ENCODE measurements around the gene GNG11. TPM values are rescaled to one million over a fixed set of nuclear protein-coding genes. Genes with fewer than 3 reads are reported as not detected.

GNG11 gene
- total and polyA plus RNA-seq, 2 of the 13 experiments (the other 11 are each of a cell fraction or from before 2014, with no cell fraction given) = not detected

DNA sequence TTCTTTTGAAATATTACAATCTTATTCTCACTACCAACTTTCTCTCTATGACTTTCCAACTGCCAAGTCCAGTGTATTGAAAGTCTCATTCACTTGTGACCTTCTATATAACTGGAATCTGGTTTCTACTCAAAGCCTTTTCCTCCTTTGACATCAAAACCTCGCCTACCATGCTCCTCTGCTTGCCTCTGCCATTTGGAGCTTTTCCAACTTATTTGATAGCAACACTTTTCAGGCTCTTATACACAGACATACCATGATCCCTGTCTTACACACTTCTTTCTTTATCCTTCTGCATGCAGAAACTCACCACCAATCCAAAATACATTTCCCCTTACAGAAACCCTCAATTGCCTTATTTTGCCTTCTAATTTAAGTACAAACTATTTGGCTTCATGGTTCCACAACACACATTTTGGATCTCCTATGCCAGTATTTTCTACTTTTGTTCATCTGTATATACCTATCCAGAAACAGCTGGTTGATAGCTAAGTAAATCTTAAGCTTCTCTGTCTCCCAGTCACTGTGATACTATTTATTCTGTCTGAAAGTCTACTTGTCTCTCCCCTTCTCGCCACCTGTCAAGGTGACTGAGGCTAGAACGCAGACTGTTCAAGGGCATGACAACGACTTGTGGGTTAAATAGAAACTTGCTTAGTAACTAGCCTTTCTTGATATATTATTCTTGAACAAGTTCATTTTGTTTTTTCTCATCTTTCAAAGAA lies 22.4 kb downstream of the GNG11 start:
- 4% methylated on average over 4 of the region's 4 CpGs for WGBS (ENCODE audit: low lambda C conversion rate)
- no peaks in the 10 kb centered on the region for H3K9me3 ChIP-seq (ENCODE audit: low read length)
- DNase-seq (ENCODE audit: low spot score) (no peak), ATAC-seq (no peak), FAIRE-seq (no peak)
- no peaks in the 10 kb centered on the region for H3K27me3 ChIP-seq (ENCODE audit: control insufficient read depth in 1 of 2, insufficient read depth in 2 of 2, low read length in 2 of 2)
- POLR2A ChIA-PET = no interaction called here
- no peaks in the 10 kb centered on the region for H4K20me1 ChIP-seq (ENCODE audit: insufficient read depth, low read length)
- no peaks in the 10 kb centered on the region for H3K79me2 ChIP-seq (ENCODE audit: insufficient read depth, low read length)
- no peak overlapping the region for H2AFZ ChIP-seq (ENCODE audit: low read length)
- TF ChIP-seq ZNF333 (CRISPR knock-in tag; IDR thresholded peaks at IDR 0.05; ENCODE audit: borderline replicate concordance) (no peak), KDM3A (CRISPR knock-in tag; IDR thresholded peaks at IDR 0.05; ENCODE audit: low read depth) (no peak), MTA3 (CRISPR knock-in tag; IDR thresholded peaks at IDR 0.05) (no peak)
- TF ChIP-seq, protein P1, sequence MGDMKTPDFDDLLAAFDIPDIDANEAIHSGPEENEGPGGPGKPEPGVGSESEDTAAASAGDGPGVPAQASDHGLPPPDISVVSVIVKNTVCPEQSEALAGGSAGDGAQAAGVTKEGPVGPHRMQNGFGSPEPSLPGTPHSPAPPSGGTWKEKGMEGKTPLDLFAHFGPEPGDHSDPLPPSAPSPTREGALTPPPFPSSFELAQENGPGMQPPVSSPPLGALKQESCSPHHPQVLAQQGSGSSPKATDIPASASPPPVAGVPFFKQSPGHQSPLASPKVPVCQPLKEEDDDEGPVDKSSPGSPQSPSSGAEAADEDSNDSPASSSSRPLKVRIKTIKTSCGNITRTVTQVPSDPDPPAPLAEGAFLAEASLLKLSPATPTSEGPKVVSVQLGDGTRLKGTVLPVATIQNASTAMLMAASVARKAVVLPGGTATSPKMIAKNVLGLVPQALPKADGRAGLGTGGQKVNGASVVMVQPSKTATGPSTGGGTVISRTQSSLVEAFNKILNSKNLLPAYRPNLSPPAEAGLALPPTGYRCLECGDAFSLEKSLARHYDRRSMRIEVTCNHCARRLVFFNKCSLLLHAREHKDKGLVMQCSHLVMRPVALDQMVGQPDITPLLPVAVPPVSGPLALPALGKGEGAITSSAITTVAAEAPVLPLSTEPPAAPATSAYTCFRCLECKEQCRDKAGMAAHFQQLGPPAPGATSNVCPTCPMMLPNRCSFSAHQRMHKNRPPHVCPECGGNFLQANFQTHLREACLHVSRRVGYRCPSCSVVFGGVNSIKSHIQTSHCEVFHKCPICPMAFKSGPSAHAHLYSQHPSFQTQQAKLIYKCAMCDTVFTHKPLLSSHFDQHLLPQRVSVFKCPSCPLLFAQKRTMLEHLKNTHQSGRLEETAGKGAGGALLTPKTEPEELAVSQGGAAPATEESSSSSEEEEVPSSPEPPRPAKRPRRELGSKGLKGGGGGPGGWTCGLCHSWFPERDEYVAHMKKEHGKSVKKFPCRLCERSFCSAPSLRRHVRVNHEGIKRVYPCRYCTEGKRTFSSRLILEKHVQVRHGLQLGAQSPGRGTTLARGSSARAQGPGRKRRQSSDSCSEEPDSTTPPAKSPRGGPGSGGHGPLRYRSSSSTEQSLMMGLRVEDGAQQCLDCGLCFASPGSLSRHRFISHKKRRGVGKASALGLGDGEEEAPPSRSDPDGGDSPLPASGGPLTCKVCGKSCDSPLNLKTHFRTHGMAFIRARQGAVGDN (CRISPR knock-in tag; IDR thresholded peaks at IDR 0.05) = no peak
- CTCF ChIA-PET (ENCODE audit: low intra/inter-chr PET ratio, low total read pairs) = no interaction called here
- H3K4me1 ChIP-seq (ENCODE audit: insufficient read depth, low read length) = no peaks in the 10 kb centered on the region
- no peak overlapping the region for H3K27ac ChIP-seq (ENCODE audit: extremely low read length, insufficient read depth, low read length)
- in situ Hi-C loops (cut with HindIII; ENCODE audit: extremely low pct_ligation_motif_present, low pct_unique_long_range_greater_than_20kb) (no loop called here), intact Hi-C loops (cut with micrococcal nuclease; ENCODE audit: unreplicated experiment) (no loop called here)
- no peak overlapping the region for H3K4me3 ChIP-seq (replicated peaks in 1 of 3; ENCODE audit: insufficient read depth in 1 of 3, low read depth in 2 of 3, low read length in 3 of 3)
- no peaks in the 10 kb centered on the region for H3K36me3 ChIP-seq (replicated peaks in 1 of 2; ENCODE audit: control insufficient read depth in 1 of 2, insufficient read depth in 2 of 2, low read length in 2 of 2)
- no peak overlapping the region for H3K4me2 ChIP-seq (ENCODE audit: low read depth, low read length)
- BruUV-seq (replicated peaks) = no TSS peak
- H3K9ac ChIP-seq (ENCODE audit: insufficient read depth, low read depth, low read length) = no peak overlapping the region
